GM18517 (cell line): Measurements from ENCODE around the gene MAN2A2.

Experiments used
- ATAC-seq: cut with Tn5 transposase; IDR thresholded peaks from one replicate; pipeline ENCODE4 v1.9.1; 2021; ENCODE audit warnings: mild to moderate bottlenecking, moderate library complexity; ENCODE audit not compliant: unreplicated experiment

The MAN2A2 gene

DNA sequence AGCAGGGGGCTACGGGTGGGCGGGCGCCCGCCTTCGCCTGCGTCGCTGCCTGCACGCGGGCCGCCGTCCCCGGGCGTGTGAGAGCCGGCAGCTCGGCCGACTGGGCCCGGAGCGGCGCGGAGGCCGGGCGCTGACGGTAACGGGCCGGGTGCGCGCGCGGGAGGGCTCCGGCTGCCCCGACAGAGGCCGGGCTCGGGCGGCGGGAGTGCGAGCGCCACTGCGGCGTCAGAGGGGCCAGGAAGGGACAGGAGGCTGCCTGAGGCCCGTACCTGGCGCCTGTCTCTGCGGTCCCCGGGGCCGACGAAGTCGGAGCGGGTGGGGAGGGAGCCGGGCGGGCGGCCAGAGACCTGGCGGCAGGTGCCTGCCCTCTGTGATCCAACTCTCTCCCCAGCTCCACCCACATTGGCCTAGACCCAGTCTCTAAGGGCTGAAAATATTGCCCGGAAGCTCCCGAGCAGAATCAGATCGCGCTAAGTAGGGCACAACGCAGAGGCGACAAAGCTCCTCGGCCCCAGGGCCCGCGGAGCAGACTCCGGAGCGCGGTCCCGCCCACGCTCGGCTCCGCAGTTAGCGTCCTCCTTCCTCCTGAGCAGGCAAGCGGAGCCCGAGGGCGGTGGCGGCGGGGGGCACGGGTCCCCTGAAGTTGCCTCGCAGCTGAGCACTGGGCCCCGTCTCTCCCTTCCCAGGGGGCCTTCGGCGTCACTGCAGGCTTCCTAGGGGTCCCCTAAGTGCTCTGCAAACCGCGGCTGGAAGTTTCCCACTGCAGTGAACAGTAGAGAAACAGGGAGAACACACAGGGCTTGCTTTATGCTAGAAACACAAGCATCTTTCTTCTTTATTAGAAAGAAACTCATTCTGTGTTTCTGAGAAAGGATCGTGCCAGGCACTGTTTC lies at the start of gene MAN2A2:
MAN2A2 (plus strand) TSS at position 463 of the 893 bp plus-strand sequence. CDS start 906 bp downstream, outside the sequence.
- ATAC-seq = peak; percentile 50

DNA sequence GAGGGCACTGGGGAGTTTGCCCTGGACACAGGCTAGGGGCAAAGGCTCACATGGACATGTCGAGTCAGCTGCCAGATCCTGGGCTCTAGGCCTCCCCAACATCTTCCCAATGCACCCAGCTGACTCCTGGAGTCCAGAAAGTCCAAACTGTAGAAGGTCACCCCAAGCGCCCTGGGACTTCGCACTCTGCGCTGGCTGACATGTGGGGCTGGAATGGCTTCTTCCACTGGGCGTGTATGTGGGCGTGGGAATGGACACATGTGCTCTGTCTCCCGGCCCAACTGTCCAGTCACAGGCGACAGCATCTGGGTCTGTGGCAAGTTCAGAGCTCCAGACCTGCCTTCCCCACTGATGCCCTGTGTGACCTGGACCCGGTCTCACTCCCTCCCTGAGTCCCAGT lies 48.0 kb upstream of the MAN2A2 start:
- ATAC-seq = no peak

DNA sequence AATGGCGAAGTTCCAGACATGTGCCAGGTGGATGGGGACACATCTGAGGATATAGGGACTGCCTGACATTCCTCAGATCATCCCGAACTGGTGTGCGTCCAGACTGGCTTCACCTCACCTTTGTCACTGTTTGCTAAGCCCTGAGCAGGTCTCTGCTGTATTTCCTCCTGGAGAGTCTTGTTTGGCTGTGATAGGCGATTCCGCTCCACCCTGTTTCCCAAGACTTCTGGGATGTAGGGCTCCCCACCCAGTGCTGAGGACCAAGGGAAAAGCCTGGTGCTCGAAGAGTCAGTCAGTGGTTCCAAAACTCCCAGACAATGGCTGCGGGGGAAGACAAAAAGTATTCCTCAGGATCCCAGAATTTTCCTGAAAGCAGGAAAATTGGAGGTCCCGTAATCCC lies 45.8 kb upstream of the MAN2A2 start:
- ATAC-seq = no peak

DNA sequence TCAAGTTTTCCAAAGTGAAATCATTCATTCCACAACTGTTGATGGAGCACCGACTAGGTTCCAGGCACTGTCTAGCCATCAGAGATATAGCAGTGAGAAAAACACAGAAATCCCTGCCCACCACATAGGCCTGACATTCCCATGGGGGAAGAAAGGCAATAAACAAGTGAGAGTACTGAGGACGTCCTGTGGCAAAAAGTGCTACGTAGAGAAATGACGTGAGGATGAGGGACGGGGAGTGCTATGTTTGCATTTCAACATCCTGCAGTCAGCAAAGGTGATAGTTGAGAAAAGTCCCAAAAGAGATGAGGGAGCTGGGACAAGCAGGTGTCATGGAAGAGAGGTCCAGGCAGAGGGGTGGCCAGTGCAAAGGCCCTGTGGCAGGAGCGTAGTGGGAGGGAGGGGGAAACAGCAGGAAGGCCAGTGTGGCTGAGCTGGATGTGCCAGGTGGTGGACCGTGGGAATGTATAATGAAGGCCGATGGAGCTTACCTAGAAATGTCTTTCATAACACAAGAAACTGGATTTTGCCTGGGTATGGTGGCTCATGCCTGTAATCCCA lies 45.1 kb upstream of the MAN2A2 start:
- ATAC-seq = no peak

DNA sequence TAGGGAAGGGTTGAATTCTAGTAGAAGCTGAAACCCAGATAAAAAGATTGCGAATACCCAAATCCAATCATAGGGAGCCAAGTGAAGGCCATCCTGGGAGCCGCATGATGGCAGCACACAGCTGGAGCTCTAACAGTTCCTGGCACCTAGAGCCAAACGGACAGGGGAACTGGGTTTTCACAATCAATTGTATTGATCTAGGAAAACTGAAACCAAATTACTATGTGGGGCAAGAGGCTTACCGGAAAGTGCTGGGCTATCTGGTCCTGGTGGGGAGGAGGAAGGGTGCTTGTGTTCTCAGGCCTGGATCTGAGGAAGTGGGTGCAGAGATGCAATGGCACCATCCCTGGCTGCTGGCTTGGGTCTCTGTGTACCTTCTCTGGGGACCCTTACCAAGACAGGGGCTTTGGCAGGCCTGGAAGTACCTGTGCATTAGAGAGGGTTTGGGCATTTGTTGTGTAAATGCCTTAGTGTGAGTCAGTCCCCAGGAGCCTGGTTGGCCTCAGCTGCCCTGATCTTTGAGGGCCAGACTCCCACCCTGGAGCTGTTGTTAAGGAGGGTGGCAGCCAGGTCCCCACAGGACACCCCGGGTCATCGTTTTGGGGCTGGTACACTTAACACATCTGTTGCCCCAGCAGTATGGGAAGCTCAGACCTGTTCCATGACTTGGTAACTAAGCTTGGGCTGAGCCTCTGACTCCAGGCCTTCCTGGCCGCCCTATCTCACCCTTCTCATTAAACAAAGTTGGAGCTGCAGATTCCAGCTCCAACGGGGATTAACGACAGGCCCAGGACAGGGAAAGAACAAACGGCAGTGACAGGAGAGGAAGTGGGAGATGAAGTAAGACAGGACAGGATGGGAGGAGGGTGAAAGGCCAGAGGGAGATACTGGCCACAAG lies 43.6 kb upstream of the MAN2A2 start:
- no peak for ATAC-seq

DNA sequence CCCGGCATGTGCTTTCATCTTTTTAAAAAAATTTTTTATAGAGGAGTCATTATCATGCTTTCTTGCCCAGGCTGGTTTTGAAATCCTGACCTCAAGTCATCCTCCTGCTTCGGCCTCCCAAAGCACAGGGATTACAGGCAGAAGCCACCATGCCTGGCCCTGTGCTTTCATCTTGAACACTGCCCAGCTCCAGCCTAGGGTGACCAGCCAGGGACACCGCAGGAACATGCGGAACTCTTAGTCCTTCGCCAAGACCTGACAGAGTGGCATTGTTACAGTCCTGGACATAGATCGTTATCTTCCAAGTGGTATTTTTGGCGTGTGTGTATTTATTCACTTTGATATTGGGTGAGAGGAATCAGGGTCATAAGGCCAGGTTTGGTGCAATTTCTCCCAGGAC lies 42.7 kb upstream of the MAN2A2 start:
- no peak for ATAC-seq

DNA sequence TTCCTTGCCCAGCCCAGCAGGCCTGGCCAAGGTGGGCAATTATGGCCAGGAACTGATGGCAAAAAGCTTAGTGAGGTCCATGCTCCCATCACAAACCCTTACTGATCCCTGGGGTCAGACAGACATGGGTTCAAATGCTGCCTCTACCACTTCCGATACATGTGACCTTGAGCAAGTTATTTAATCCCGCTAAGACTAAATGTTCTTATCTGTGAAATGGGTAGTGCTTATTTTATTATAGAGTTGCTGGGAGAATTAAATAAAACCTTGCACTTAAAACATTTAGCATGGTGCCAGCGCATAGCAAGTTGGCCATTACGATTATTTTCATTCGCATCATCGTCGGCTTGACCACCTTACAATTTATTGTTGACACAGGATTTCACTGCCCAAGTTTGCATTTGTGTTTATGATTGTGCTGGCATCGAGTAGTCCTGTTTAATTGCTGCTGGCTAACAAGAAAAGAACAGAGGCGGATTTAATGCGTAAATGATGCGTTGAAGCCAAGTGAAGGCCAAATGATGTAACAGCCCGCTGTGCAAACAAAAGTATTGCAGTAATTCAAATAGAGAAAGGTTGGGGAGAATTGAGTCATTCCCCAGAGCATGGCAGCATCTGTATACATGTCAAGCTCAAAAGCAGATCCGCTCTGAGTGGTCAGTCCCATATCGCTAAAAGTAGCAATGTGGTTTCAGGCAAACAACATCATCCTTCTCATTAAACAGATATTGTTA lies 42.0 kb upstream of the MAN2A2 start:
- ATAC-seq = no peak

DNA sequence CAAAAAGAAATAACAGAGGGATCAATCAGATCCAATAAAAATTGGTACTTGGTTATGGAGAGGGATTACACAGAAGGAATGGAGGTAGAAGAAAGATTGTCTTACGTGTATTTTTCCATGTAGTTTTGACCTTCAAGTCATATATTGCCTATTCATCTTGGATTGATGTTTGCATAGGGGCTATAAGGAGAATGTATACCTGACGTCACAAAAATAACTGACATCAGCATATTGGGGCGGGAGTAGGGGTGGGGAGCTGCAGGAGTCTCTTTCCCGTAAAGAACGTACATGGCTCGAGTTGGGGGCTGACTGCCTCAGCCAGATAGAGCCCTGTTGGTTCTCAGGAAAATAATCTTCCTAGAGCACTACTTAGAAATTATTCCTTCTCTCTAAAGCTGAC lies 40.6 kb upstream of the MAN2A2 start:
- no peak for ATAC-seq

DNA sequence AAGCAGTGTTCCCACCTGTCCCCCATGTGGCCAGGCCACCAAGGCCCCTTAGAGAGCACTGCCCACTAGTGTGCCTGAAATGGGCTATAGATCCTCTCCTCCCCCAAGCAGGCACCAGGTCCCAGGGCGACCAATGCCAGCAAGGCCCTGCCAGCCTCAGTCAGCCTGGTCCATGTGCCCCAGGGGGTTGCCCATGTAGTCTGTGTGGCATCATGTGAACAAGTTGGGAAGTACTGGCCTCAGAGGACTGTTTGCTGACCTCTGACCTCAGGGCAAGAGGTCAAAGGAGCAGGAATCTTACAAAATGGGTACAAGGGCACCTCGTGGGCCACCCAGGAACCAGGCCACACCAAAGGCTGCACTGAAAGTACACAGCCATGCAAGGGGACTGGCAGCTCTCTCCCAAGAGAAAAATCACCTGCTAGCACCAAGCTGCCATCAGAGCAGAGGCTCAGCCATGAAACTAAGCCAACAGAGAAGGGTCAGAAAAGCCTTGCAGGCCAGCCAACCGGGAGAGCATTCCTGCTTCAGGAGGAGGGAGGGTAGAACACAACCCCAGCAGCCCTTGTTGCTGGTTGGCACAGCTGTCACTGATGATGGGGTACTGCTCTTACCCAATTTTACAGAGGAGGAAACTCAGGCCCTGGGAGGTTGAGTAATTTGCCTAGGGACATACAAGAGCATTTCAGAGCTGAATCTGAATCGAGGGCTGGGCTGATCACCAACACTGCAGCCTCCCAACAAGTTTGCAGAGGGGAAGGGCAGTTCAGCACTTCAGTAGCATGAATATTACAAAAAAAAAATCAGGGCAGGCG lies 39.9 kb upstream of the MAN2A2 start:
- ATAC-seq = no peak

DNA sequence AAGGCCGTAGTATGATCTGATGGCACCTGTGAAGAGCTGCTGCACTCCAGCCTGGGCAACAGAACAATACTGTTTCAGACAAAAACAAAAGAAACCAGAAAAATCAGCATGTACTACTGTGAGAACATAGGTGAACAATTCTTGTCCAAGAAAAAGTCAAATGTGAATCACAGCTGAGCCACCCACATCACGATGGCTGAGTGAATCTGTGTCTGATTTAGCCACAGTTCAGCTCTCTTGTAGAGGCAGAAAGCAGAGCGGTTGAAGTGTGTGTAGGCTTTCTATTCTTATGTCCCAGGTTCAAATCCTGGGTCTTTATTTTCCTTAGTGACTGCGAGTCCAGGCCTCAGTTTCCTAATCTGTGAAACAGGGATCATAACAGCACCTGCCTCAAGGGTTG lies 39.1 kb upstream of the MAN2A2 start:
- no peak for ATAC-seq

DNA sequence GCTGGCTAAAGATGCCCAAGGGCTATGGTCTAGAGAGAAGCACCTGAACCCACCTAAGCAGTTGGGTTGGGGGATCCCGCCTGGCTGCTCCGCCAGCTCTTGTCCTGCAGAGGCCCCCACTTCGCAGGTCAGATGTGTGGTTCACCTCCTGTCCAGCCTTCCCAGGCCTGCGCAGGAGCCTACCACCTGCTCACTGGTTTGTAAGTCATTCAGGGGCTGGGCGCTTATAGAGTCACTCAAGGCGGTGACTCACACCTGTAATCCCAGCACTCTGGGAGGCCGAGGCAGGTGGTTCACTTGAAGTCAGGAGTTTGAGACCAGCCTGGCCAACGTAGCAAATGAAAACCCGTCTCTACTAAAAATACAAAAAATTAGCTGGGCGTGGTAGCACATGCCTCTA lies 38.6 kb upstream of the MAN2A2 start:
- no peak for ATAC-seq

DNA sequence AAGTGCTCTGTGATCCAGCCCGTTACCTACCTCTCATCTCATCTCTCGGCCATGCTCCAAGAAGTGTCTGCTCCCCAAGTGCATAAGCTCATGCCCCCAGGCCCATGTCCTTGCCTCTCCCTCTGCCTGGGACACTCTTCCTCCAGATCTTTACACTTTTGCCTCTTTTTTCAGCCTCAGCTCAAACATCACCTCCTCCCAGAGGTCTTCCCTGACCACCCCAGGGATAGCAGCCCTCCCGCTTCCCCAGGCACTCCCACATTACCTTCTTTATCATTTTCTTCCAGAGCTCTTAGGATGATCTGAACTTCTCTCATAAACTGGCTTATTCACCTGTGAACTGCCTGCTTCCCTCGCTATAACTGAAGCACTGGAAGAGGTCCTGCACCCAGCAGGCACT lies 37.4 kb upstream of the MAN2A2 start:
- ATAC-seq = no peak

DNA sequence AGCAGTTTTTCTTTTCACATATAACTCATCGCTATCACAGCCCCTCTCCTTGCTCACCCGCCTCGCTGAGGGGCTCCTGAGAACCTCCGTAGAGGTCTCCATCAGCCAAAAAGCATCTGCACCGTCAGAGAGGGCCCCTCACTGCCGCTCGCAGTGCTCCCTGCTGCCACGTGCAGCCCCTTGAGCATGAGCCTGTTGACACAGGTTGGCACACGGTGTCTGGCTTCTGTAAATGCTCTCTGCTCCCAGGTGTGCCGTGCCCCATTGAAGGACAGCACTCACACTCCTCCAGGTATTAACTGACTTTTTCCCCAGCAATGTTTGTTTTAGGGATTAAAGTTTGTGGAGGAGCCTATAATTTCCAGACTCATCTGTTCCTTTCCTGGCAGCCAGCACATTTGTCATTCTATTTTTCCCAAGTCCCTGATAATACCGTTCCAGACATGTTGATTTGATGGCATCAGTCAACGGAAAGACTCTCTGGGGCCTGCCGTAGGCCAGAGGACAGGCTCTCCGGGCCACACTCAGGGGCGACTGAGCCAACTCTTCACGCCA lies 36.9 kb upstream of the MAN2A2 start:
- no peak for ATAC-seq

DNA sequence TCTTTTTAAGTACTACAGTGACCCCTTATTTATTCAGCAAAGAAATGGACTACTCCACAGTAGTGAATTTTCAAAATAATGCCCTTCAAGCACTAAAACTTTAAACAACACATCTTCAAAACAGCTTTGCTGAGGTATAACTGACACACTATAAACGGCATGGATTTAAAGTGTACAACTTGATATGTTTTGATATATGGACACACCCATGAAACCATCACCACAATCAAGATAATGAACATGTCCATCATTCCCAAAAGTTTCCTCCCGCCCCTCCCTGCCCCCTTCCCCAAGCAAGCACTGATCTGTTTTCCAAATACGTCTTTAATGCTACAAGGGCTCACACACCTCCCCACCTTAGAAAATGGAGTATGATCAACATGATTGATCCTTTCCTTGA lies 36.3 kb upstream of the MAN2A2 start:
- ATAC-seq = no peak

DNA sequence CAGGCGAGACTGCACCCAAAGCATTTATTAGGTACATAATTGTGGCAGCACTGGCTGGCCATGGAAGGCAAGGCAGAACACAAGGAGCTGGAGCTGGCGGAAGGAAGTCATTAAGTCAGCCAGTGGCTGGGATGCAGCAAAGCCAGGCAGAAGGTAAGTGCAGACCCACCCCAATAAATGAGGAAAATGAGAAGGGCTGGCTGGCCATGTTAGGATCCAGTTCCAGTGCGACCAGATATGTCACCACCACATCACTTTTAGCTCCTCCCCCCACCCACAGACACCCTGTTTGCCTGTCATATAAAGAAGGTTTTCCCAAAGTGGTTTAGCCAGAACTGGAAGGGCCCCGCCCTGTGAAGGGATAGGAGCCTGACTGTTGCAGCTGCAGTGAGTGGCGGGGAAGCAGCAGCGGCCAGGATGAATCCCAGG lies 34.8 kb upstream of the MAN2A2 start, which contains the start of gene FURIN:
FURIN (plus strand) TSS at position 328 of the 429 bp plus-strand sequence. CDS start 7,153 bp downstream, outside the sequence.
- no peak for ATAC-seq

DNA sequence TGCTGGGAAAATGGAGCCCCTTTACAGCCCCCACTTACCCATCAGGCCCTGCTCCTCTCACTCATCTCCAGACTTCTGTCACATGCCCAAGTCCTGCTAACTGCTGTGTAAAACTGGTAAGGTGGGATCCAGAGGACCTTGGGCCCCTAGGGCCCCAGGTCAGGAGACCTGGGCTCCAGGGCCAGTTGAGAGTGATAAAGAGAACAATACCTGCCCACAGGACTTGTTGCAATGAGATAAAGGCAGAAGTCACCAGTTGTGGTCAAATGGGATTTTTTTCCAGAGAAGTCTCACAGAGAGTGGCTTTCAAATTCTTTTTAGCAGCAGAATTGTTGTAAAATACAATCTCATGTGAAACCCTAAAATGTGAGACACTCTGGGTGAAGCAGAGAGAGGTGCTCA lies 34.0 kb upstream of the MAN2A2 start:
- no peak for ATAC-seq

DNA sequence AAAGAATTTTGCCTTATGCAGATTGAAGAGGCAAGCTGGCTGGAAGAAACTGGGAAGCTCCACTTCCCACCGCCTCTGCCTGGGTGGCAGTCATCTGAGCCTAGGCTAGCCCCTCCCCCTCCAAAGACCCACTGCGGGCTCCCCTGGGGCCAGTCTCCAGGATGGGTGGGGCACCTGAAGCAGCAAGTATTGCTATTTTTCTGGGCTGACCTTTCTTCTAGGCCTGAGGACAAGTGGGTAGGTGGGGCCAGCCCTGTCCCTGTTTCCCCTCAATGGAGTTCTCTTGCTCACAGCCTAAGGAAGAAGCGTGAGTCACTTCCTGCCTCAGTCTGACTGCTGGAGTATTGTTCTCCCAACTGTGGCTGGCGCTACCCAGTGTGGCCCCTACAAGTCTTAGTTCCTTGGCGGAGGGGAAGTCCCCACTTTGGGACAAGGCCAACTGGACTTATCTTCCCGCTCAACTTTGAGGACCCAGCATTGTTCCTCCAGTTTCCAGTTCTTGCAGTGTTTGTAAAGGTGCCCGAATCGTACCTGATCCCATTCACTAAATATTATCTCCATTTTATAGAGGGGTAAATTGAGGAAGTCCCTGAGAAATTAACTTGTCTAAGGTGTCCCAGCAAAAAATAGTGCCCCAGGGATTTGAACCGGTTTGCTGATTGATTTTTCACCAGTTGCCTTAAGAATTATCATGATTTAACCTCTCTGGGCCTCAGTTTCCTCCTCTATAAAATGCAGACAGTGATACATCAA lies 33.3 kb upstream of the MAN2A2 start:
- ATAC-seq = no peak

DNA sequence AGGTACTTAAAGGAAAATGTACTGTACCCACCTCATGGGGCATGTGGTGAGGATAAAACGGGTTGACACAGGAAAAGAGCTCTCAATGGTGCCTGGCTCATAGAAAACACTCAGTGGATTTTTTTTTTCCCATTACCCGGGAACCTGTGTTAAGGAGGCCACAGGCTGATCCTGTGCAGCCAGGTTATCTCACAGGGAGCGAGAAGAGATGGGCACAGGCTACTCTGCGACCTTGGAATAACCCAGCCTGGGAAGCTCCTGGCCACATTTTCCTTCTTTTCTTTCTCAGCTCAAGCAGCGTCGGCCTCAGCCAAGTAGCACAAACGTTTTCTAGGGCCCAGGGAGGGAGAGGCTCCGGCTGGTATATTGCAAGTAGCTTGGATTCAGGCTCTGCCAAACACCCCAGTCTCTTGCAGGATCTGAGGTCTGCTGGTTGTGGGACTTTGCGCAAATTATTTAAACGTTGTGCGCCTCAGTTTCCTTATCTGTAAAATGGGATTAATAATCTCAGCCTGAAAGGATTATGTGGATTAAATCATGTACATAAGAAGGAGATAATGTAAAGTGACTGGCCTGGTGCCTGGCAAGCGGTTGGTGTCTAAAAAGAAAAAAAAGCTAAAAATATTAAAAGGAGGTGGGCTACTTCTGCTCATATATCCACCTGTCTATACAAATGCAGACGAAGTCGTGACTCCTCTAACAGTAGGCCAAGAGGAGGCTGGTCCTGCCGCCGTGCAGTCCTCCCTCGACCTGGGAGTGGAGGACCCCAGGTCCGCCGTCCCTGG lies 32.6 kb upstream of the MAN2A2 start:
- no peak for ATAC-seq
